GM12872 (cell line): ENCODE measurements around the gene MATCAP1.
A peak's percentile ranks its signal among the peaks of the same experiment; 100 is the strongest.

Experiments used
- TF ChIP-seq, protein P1 (sequence below): IDR thresholded peaks from 3 replicates; pipeline ENCODE4 v1.5.1; 2011; ENCODE audit warnings: low read depth, mild to moderate bottlenecking, low read length, moderate library complexity; ENCODE audit not compliant: insufficient read depth

Gene MATCAP1

DNA sequence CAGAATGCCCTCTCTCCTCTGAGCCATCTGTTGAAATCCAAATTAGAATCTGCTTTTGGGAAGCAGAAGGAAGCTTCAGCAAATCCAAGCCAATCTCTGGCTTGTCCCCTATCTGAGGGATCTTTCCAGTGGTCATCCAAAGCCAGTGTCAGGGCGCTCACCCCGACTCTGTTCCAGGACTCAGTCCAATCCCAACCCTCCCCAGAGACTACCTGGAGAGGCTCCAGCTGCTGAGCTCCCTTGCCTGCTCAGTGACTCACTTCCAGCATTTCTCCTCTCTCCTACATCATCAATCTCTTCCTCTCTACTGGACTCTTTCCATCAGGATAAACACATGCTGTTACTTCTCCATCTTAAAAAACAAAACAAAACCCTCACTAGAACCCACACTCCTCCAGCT, 2.4 kb downstream of the MATCAP1 start:
- TF ChIP-seq, protein P1, sequence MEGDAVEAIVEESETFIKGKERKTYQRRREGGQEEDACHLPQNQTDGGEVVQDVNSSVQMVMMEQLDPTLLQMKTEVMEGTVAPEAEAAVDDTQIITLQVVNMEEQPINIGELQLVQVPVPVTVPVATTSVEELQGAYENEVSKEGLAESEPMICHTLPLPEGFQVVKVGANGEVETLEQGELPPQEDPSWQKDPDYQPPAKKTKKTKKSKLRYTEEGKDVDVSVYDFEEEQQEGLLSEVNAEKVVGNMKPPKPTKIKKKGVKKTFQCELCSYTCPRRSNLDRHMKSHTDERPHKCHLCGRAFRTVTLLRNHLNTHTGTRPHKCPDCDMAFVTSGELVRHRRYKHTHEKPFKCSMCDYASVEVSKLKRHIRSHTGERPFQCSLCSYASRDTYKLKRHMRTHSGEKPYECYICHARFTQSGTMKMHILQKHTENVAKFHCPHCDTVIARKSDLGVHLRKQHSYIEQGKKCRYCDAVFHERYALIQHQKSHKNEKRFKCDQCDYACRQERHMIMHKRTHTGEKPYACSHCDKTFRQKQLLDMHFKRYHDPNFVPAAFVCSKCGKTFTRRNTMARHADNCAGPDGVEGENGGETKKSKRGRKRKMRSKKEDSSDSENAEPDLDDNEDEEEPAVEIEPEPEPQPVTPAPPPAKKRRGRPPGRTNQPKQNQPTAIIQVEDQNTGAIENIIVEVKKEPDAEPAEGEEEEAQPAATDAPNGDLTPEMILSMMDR = no peak

DNA sequence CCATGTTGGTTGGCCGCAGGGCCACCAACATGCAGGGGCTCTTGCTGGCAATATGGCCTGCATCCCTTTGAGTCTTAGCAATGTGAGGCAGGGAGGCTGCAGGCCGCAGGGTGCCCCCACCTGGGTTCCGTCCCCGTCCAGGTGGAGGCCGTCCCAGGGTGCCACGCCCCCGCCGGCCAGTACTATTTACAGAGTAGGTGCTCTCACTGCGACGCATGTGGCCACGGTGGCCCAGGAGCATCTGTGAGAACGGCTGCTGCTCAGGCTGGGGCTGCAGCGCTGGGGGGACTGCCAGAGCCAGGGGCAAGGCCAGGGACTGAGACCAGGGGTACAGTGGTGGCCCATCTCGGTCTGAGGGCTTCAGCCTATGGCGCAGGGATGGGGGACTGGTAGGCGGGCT, 3.6 kb downstream of the MATCAP1 start:
- TF ChIP-seq, protein P1 = no peak

DNA sequence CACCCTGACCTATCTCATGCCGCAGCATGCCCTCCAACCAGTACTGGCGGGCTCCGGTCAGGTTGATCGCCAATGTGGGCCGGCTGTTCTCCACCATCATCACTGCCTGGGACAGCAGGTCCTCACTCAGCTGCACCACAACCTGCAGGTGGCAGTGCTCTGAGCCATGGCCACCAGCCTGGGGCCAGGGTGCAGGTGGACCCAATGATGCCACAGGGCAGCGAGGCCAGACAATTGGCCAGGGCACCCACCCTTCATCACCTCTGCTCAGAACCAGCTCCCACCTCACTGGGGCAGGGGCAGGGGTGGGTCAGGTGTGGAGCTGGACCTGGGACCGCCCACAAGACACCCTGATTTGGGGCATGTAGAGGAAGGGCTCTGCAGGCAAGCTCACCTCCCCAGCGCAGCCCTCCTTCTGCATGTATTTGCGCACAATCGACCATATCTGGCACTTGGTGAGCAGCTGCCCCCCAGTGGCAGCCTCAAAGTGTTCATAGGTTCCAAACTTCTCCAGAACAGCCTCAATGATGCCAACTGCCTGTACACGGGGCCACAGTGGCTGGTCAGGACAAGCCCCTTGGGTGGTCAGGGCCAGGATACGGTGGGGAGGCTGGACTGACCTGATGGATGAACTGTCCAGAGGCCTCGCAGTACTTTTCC, 4.2 kb downstream of the MATCAP1 start:
- TF ChIP-seq, protein P1 = peak; percentile 42

DNA sequence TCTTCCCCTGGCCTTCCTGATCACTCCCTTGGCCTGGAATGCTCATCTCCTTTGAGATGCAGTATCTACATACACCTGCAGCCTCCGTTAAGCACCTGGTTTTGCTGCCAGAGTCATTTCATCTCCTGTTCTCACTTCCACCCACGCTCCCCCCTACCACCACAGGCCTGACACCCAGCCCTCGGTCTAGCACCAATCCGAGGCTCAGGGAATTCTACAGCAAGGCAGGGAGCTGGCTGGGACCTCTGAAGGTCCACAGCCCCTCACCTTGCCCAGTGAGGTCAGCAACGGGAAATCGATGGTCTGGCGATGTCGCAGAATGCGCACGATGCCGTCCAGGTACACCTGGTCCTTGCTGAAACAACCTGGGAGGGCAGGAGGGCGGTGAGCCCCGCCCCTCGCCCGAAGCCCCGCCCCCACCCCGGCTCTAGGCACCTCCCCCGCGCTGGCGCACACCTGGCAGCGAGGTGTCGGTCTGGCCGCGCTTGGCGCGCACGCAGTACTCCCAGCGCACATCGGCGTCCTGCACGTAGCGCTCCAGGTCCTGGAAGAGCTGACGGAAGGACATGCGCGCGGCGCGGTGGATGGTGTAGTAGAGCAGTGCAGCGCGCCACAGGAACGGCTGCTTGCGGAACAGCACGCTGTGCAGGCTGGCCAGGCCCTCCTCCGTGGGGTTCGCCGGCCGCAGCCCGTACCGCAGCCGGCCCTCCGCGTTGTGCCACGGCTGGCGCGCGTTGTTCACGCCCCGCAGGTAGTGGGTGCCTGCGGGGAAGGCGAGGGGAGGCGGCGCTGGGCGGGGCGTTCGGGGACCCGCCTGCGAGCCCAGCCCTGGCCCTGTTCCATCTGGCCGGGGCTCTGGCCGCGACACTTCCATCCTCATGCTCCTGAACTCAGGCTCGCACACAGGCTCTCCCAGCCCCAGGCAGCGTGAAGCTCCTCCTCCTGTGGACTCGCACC, 5.7 kb downstream of the MATCAP1 start:
- TF ChIP-seq, protein P1 = no peak

DNA sequence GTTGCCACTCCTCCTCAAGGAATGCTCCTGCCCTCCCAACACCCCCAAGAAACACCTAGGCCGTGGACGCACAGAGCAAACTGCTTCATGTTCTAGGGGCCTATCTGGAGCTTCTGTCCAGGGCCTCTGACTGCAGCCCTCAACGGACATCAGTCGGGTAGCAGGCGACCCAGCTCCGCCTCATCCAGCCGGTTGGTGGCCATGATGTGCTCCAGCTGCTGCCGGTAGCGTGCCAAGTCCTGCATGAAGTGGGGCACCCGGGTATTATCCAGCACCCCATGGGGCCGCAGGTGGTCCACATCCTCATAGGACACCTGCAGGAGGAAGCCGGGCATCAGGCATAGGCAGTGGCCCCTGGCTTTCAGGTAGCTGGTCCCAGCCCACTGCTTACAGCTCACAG, 7.1 kb downstream of the MATCAP1 start:
- TF ChIP-seq, protein P1 = no peak

DNA sequence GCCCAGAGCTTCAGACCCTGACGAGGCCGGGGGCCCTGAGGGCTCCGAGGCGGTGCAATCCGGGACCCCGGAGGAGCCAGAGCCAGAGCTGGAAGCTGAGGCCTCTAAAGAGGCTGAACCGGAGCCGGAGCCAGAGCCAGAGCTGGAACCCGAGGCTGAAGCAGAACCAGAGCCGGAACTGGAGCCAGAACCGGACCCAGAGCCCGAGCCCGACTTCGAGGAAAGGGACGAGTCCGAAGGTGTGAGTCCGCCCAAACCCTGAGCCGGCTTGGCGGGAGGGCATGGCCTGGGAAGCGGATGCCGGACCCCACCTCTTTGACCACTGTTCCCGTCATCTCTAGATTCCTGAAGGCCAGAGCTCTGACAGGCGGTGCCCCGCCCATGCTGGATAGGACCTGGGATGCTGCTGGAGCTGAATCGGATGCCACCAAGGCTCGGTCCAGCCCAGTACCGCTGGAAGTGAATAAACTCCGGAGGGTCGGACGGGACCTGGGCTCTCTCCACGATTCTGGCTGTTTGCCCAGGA, 9.0 kb downstream of the MATCAP1 start:
- TF ChIP-seq, protein P1 = no peak
